ENCODE results near the gene OSBPL5. TPM values are rescaled to one million over a fixed set of nuclear protein-coding genes. Genes with fewer than 3 reads are reported as not detected.

The OSBPL5 gene
- total and polyA plus RNA-seq, 8 donors = 8.6 to 127 (median 25.2) TPM

GRCh38 chr11:3090096-3090901 lies 74.8 kb downstream of the OSBPL5 start:
- WGBS, 5 donors = 83 to 100% (median 90%) methylated on average over 3 to 13 of the region's 13 CpGs
- Histone ChIP-seq H3K36me3 (peaks cover 11 to 69% (median 54%) of the 10 kb centered on the region in 4 donors), H3K27me3 (no peaks in the 10 kb centered on the region), H3K4me3 (no peak overlapping the region), H3K27ac (no peak overlapping the region), H3K9me3 (no peaks in the 10 kb centered on the region), H3K4me1 (peaks cover 0 to 12% (median 7%) of the 10 kb centered on the region in 4 donors)
- intact Hi-C loops (cut with DNase I; ENCODE audit: low total_unique reads) = loop anchor here (5.0 kb wide), 1 partner anchor 53 kb away; no protein-coding TSS in a partner anchor
- no peak for DNase-seq
- TF ChIP-seq EP300 (IDR thresholded peaks at IDR 0.05) (no peak), POLR2AphosphoS5 (IDR thresholded peaks at IDR 0.05) (no peak), CTCF (IDR thresholded peaks at IDR 0.05) (no peak), POLR2A (IDR thresholded peaks at IDR 0.05) (no peak)

DNA sequence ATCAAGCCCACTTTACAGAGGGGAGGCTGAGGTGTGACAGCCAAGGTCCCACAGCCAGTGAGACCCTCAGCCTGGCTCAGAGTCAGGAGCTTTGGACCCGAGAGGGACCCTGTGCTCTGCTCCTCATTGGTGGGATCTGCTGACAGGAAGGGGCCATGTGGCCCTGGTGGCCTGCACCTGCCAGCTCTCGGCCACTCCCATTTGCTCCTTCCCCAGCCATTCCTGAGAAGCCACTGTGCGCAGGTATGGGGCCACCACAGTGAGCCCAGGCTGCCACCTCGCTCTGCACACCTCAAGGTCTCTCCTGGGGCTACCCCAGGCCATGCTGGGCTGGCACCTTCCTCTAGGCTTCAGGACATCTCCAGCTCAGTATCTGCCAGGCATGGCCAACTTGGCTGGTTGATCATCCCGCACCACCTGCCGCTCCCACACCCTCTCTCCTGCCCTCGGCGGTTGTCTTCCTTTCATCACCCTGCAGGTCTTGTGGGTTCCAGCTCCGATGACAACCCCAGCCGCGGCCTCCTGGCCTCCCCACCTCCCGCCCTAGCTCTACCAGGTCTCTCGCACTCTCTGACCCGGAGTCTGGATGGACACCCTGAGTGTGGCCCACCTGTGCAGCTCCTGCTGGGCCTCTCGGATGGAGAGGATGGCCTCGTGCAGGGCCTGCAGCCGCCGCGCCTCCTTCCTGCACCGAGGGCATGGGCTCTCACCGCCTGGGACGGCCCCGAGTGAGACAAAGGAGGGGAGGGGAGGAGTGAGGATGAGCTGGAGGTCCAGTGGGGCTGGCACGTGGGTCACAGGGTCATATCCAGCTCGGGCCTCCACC lies 75.7 kb downstream of the OSBPL5 start:
- H3K4me1 ChIP-seq = peaks cover 0 to 8% (median 7%) of the 10 kb centered on the region in 4 donors
- no peak for TF ChIP-seq POLR2AphosphoS5 (IDR thresholded peaks at IDR 0.05)
- TF ChIP-seq CTCF (IDR thresholded peaks at IDR 0.05) = no peak
- no peak for TF ChIP-seq EP300 (IDR thresholded peaks at IDR 0.05)
- TF ChIP-seq POLR2A (IDR thresholded peaks at IDR 0.05) = no peak
- intact Hi-C loops (cut with DNase I; ENCODE audit: low total_unique reads) = loop anchor here (5.0 kb wide), 1 partner anchor 52 kb away; no protein-coding TSS in a partner anchor
- WGBS, 5 donors = 86 to 91% (median 89%) methylated on average over 20 to 25 of the region's 25 CpGs
- no peak overlapping the region for H3K27ac ChIP-seq
- peaks cover 11 to 66% (median 48%) of the 10 kb centered on the region in 4 donors for H3K36me3 ChIP-seq
- H3K27me3 ChIP-seq = no peaks in the 10 kb centered on the region
- no peak overlapping the region for H3K4me3 ChIP-seq
- H3K9me3 ChIP-seq = no peaks in the 10 kb centered on the region
- no peak for DNase-seq

GRCh38 chr11:3088806-3089205 lies 76.3 kb downstream of the OSBPL5 start:
- TF ChIP-seq POLR2A (IDR thresholded peaks at IDR 0.05) = no peak
- no peak for TF ChIP-seq EP300 (IDR thresholded peaks at IDR 0.05)
- no peak for TF ChIP-seq CTCF (IDR thresholded peaks at IDR 0.05)
- no peak for TF ChIP-seq POLR2AphosphoS5 (IDR thresholded peaks at IDR 0.05)
- Histone ChIP-seq H3K9me3 (no peaks in the 10 kb centered on the region), H3K27me3 (no peaks in the 10 kb centered on the region), H3K36me3 (peaks cover 11 to 60% (median 43%) of the 10 kb centered on the region in 4 donors), H3K4me1 (peaks cover 0 to 8% (median 7%) of the 10 kb centered on the region in 4 donors), H3K4me3 (no peak overlapping the region), H3K27ac (no peak overlapping the region)
- 80 to 96% (median 90%) methylated on average over 14 of the region's 14 CpGs for WGBS, 5 donors
- DNase-seq = no peak
- intact Hi-C loops (cut with DNase I; ENCODE audit: low total_unique reads) = no loop called here

Measured in stomach (tissue), 9 donors.